ENCODE data around the gene TLK1.
"Not testable (repeated sequence)": the region's sequence is repeated elsewhere in the genome, so short reads cannot be mapped to it uniquely, and the experiment has no call there.

TLK1 gene

GRCh38 chr2:171142398-171142797, 18.3 kb downstream of the TLK1 start:
- DNase-seq (ENCODE audit: low spot score), result no peak

GRCh38 chr2:171141320-171141719, 19.4 kb downstream of the TLK1 start:
- no peak for DNase-seq (ENCODE audit: low spot score)

- DNase-seq (ENCODE audit: low spot score), result no peak
Measured at GRCh38 chr2:171139860-171140259, 20.8 kb downstream of the TLK1 start.

GRCh38 chr2:171136024-171136423, 24.7 kb downstream of the TLK1 start:
- no peak for DNase-seq (ENCODE audit: low spot score)

GRCh38 chr2:171134624-171135230, 26.0 kb downstream of the TLK1 start:
- no peak for DNase-seq (ENCODE audit: low spot score)

GRCh38 chr2:171132086-171132485, 28.6 kb downstream of the TLK1 start:
- no peak for DNase-seq (ENCODE audit: low spot score)

- no peak for DNase-seq (ENCODE audit: low spot score)
Measured at GRCh38 chr2:171128461-171128860, 32.2 kb downstream of the TLK1 start.

GRCh38 chr2:171124541-171124940, 36.2 kb downstream of the TLK1 start:
- DNase-seq (ENCODE audit: low spot score), result no peak

- DNase-seq (ENCODE audit: low spot score), result no peak
Measured at GRCh38 chr2:171109571-171109970, 51.1 kb downstream of the TLK1 start.

GRCh38 chr2:171109020-171109419, 51.7 kb downstream of the TLK1 start:
- no peak for DNase-seq (ENCODE audit: low spot score)

GRCh38 chr2:171107803-171108202, 52.9 kb downstream of the TLK1 start:
- no peak for DNase-seq (ENCODE audit: low spot score)

GRCh38 chr2:171104379-171104778, 56.3 kb downstream of the TLK1 start:
- no peak for DNase-seq (ENCODE audit: low spot score)

- DNase-seq (ENCODE audit: low spot score), result no peak
Measured at GRCh38 chr2:171102802-171103201, 57.9 kb downstream of the TLK1 start.

GRCh38 chr2:171100370-171100769, 60.3 kb downstream of the TLK1 start:
- DNase-seq (ENCODE audit: low spot score), result no peak

- DNase-seq (ENCODE audit: low spot score), result no peak
Measured at GRCh38 chr2:171098607-171099006, 62.1 kb downstream of the TLK1 start.

- no peak for DNase-seq (ENCODE audit: low spot score)
Measured at GRCh38 chr2:171095014-171095582, 65.6 kb downstream of the TLK1 start.

GRCh38 chr2:171091517-171091916, 69.2 kb downstream of the TLK1 start:
- DNase-seq (ENCODE audit: low spot score), result not testable (repeated sequence)

- no peak for DNase-seq (ENCODE audit: low spot score)
Measured at GRCh38 chr2:171089489-171089888, 71.2 kb downstream of the TLK1 start.

GRCh38 chr2:171088057-171088834, 72.4 kb downstream of the TLK1 start:
- no peak for DNase-seq (ENCODE audit: low spot score)

- DNase-seq (ENCODE audit: low spot score), result no peak
Measured at GRCh38 chr2:171087547-171087946, 73.1 kb downstream of the TLK1 start.

- DNase-seq (ENCODE audit: low spot score), result peak; percentile 48
Measured at GRCh38 chr2:171086352-171087290, 74.1 kb downstream of the TLK1 start.

GRCh38 chr2:171084128-171084527, 76.6 kb downstream of the TLK1 start:
- DNase-seq (ENCODE audit: low spot score), result no peak

Data from LoVo (cell line).